B cell (primary cell): ENCODE results near the gene WDR87.

Source experiments
- CTCF ChIP-seq: fragments of 200-600 bp; IDR thresholded peaks from one replicate; pipeline ENCODE4 v1.8.0; 2022; ENCODE audit warnings: antibody characterized with exemption, mild to moderate bottlenecking
- EZH2 ChIP-seq: IDR thresholded peaks from 2 replicates; pipeline ENCODE4 v1.6.1; 2012; ENCODE audit warnings: borderline replicate concordance, low read depth, mild to moderate bottlenecking, moderate library complexity, low read length; ENCODE audit not compliant: insufficient read depth, poor library complexity, severe bottlenecking

- TF ChIP-seq CTCF = no peak
- TF ChIP-seq EZH2 = no peak
These were observed 19.8 kb downstream of the WDR87 start for GRCh38 chr19:37886571-37886970.
